WTC11 (cell line): ENCODE data around the gene CORO2B. TPM values are rescaled to one million over a fixed set of nuclear protein-coding genes. Genes with fewer than 3 reads are reported as not detected.
A peak's percentile ranks its signal among the peaks of the same experiment; 100 is the strongest.

Source experiments
- ATAC-seq: fragments of 200-7000 bp; cut with Tn5 transposase; 2 replicates; pipeline ENCODE4 v1.10.0; 2021; ENCODE audit warnings: mild to moderate bottlenecking, moderate library complexity
- CTCF ChIA-PET: fragments of 300-600 bp; sonication (Branson Sonifier 250); formaldehyde crosslinking; loops from one replicate; lab custom pipeline; 2021; ENCODE audit warnings: antibody characterized with exemption; lab: Charles Lee
- POLR2A ChIA-PET: fragments of 350-600 bp; sonication (Branson Sonifier 250); formaldehyde crosslinking; loops from one replicate; lab custom pipeline; 2021; ENCODE audit warnings: antibody characterized with exemption; lab: Charles Lee
- DNase-seq: peaks from one replicate; pipeline ENCODE4 v3.0.0; 2021; ENCODE audit warnings: low spot score
- H3K27ac Mint-ChIP-seq: 2 replicates; pipeline ENCODE4 v1.8.0; 2021; ENCODE audit warnings: mixed read lengths
- H3K27me3 Mint-ChIP-seq: 2 replicates; pipeline ENCODE4 v1.8.0; 2021; ENCODE audit warnings: low read depth, mild to moderate bottlenecking, moderate library complexity, mixed read lengths
- H3K36me3 Mint-ChIP-seq: 2 replicates; pipeline ENCODE4 v1.8.0; 2021; ENCODE audit warnings: mixed read lengths
- H3K4me1 Mint-ChIP-seq: 2 replicates; pipeline ENCODE4 v1.8.0; 2022; ENCODE audit warnings: mixed read lengths
- H3K4me3 Mint-ChIP-seq: 2 replicates; pipeline ENCODE4 v1.8.0; 2021; ENCODE audit warnings: mild to moderate bottlenecking, moderate library complexity, mixed read lengths
- H3K9me3 Mint-ChIP-seq: 2 replicates; pipeline ENCODE4 v1.8.0; 2021; ENCODE audit warnings: mixed read lengths
- ATF6 ChIP-seq: sonication (generic); formaldehyde crosslinking; IDR thresholded peaks from 2 replicates; pipeline ENCODE4 v1.8.1; 2023; ENCODE audit warnings: mild to moderate bottlenecking, missing genetic modification reagents
- FOXJ3 ChIP-seq: sonication (generic); formaldehyde crosslinking; IDR thresholded peaks from 2 replicates; pipeline ENCODE4 v1.9.0; 2021; ENCODE audit warnings: missing genetic modification reagents, mild to moderate bottlenecking, borderline replicate concordance
- FOXK1 ChIP-seq: sonication (generic); formaldehyde crosslinking; IDR thresholded peaks from 2 replicates; pipeline ENCODE4 v1.8.0; 2022; ENCODE audit warnings: mild to moderate bottlenecking, moderate library complexity, missing genetic modification reagents
- HMGA2 ChIP-seq: fragments of 250-450 bp; sonication (Bioruptor Pico); IDR thresholded peaks from 2 replicates; pipeline ENCODE4 v1.4.0; 2021; ENCODE audit warnings: mild to moderate bottlenecking, moderate library complexity
- JUN ChIP-seq: sonication (generic); formaldehyde crosslinking; IDR thresholded peaks from 2 replicates; pipeline ENCODE4 v1.8.0; 2023; ENCODE audit warnings: mild to moderate bottlenecking, missing genetic modification reagents
- NR2C2 ChIP-seq: sonication (generic); formaldehyde crosslinking; IDR thresholded peaks from 2 replicates; pipeline ENCODE4 v1.8.0; 2022; ENCODE audit warnings: mild to moderate bottlenecking, missing genetic modification reagents
- OVOL2 ChIP-seq: fragments of 250-450 bp; sonication (Bioruptor Pico); IDR thresholded peaks from 2 replicates; pipeline ENCODE4 v1.9.0; 2021; ENCODE audit warnings: mild to moderate bottlenecking, borderline replicate concordance
- ZNF121 ChIP-seq: sonication (generic); formaldehyde crosslinking; IDR thresholded peaks from 2 replicates; pipeline ENCODE4 v1.8.0; 2023; ENCODE audit warnings: missing genetic modification reagents
- ZNF138 ChIP-seq: sonication (generic); formaldehyde crosslinking; conservative IDR thresholded peaks from 2 replicates; pipeline ENCODE4 v1.8.1; 2022; ENCODE audit warnings: mild to moderate bottlenecking, moderate library complexity, missing genetic modification reagents
- ZNF281 ChIP-seq: sonication (generic); formaldehyde crosslinking; IDR thresholded peaks from 2 replicates; pipeline ENCODE4 v1.8.0; 2023; ENCODE audit warnings: mild to moderate bottlenecking, missing genetic modification reagents
- ZNF317 ChIP-seq: sonication (generic); formaldehyde crosslinking; IDR thresholded peaks from 2 replicates; pipeline ENCODE4 v1.8.1; 2023; ENCODE audit warnings: low read depth, mild to moderate bottlenecking, moderate library complexity, missing genetic modification reagents, borderline replicate concordance
- ZNF423 ChIP-seq: fragments of 250-450 bp; sonication (Bioruptor Pico); IDR thresholded peaks from 2 replicates; pipeline ENCODE4 v2.1.2; 2022; ENCODE audit warnings: mild to moderate bottlenecking, moderate library complexity
- total RNA-seq: library from RNA; stranded (reverse); gene quantifications from 3 replicates; pipeline ENCODE4 v1.2.3, GENCODE V29; 2021
- TF ChIP-seq, protein P1 (sequence below): sonication (generic); formaldehyde crosslinking; IDR thresholded peaks from 2 replicates; pipeline ENCODE4 v1.8.1; 2022; ENCODE audit warnings: missing genetic modification reagents, borderline replicate concordance
- TF ChIP-seq, protein P2 (sequence below): sonication (generic); formaldehyde crosslinking; IDR thresholded peaks from 2 replicates; pipeline ENCODE4 v1.8.1; 2023; ENCODE audit warnings: mild to moderate bottlenecking, missing genetic modification reagents, moderate library complexity
- TF ChIP-seq, protein P3 (sequence below): fragments of 250-450 bp; sonication (Bioruptor Pico); IDR thresholded peaks from 2 replicates; pipeline ENCODE4 v1.9.0; 2021; ENCODE audit warnings: mild to moderate bottlenecking

CORO2B gene
- total RNA-seq, 1 experiment from 2014 or later = 4.9 TPM

GRCh38 chr15:68614286-68615035 is 35.7 kb downstream of the CORO2B start:
- peaks cover 5% of the 10 kb centered on the region for H3K9me3 Mint-ChIP-seq
- no peak overlapping the region for H3K4me3 Mint-ChIP-seq
- TF ChIP-seq ZNF121 (CRISPR knock-in tag) (0 out of 2 replicates have a peak, but pooled peaks have one; percentile 14), ATF6 (CRISPR knock-in tag) (no peak)
- H3K27me3 Mint-ChIP-seq = peaks cover 3% of the 10 kb centered on the region; the same call in 1 of the 2 replicates
- CTCF ChIA-PET = interaction anchor here (1.0 to 4.4 kb wide), 4 partner anchors 17 to 60 kb away, joined by 4 to 22 read pairs (median 4); no protein-coding TSS in a partner anchor
- ATAC-seq (peak; percentile 94), DNase-seq (peak; percentile 70)
- POLR2A ChIA-PET = interaction anchor here (0.6 kb wide), 1 partner anchor 15 kb away, joined by 3 read pairs; no protein-coding TSS in a partner anchor
- H3K4me1 Mint-ChIP-seq = peaks cover 44% of the 10 kb centered on the region
- peaks cover 3% of the 10 kb centered on the region; the same call in 1 of the 2 replicates for H3K36me3 Mint-ChIP-seq
- H3K27ac Mint-ChIP-seq = peak overlapping the region; percentile 14

DNA sequence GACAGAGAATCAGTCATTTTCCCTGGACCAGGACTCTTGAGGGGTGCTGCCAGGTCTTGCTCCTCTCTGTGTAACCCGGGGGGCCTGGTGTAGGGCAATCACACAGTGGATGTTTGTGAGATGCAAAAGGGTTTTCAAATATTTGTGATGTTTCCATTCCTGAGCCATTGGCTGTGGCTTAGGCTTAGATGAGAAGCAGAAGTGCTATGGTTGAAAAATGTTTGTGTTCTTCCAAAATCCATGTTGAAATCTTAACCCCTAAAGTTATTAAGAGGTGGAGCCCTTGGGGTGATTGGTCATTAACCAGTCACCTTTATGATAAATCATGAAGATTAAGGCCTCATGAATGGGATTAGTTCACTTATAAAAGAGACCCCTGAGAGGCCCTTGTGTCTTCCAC is 36.5 kb downstream of the CORO2B start:
- CTCF ChIA-PET = interaction anchor here (0.6 to 4.4 kb wide), 4 partner anchors 16 to 261 kb away, joined by 4 to 22 read pairs (median 4); no protein-coding TSS in a partner anchor
- Mint-ChIP-seq H3K36me3 (peaks cover 3% of the 10 kb centered on the region; the same call in 1 of the 2 replicates), H3K4me3 (no peak overlapping the region), H3K9me3 (peaks cover 5% of the 10 kb centered on the region), H3K4me1 (peaks cover 37% of the 10 kb centered on the region), H3K27me3 (peaks cover 3% of the 10 kb centered on the region; the same call in 1 of the 2 replicates), H3K27ac (no peak overlapping the region)
- no peak for ATAC-seq
- no peak for DNase-seq
- POLR2A ChIA-PET = no interaction called here
- no peak for TF ChIP-seq ZNF138 (CRISPR knock-in tag)
- no peak for TF ChIP-seq OVOL2
- no peak for TF ChIP-seq JUN (CRISPR knock-in tag)
- TF ChIP-seq, protein P1, sequence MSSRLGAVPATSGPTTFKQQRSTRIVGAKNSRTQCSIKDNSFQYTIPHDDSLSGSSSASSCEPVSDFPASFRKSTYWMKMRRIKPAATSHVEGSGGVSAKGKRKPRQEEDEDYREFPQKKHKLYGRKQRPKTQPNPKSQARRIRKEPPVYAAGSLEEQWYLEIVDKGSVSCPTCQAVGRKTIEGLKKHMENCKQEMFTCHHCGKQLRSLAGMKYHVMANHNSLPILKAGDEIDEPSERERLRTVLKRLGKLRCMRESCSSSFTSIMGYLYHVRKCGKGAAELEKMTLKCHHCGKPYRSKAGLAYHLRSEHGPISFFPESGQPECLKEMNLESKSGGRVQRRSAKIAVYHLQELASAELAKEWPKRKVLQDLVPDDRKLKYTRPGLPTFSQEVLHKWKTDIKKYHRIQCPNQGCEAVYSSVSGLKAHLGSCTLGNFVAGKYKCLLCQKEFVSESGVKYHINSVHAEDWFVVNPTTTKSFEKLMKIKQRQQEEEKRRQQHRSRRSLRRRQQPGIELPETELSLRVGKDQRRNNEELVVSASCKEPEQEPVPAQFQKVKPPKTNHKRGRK (CRISPR knock-in tag) = no peak
- TF ChIP-seq, protein P2, sequence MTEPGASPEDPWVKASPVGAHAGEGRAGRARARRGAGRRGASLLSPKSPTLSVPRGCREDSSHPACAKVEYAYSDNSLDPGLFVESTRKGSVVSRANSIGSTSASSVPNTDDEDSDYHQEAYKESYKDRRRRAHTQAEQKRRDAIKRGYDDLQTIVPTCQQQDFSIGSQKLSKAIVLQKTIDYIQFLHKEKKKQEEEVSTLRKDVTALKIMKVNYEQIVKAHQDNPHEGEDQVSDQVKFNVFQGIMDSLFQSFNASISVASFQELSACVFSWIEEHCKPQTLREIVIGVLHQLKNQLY (CRISPR knock-in tag) = no peak
- no peak for TF ChIP-seq NR2C2 (CRISPR knock-in tag)
- TF ChIP-seq, protein P3, sequence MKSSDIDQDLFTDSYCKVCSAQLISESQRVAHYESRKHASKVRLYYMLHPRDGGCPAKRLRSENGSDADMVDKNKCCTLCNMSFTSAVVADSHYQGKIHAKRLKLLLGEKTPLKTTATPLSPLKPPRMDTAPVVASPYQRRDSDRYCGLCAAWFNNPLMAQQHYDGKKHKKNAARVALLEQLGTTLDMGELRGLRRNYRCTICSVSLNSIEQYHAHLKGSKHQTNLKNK (CRISPR knock-in tag) = no peak
- TF ChIP-seq ZNF281 (CRISPR knock-in tag) = no peak
- TF ChIP-seq ZNF423 (CRISPR knock-in tag) = no peak
- TF ChIP-seq FOXK1 = no peak
- no peak for TF ChIP-seq HMGA2 (CRISPR knock-in tag)
- no peak for TF ChIP-seq FOXJ3 (CRISPR knock-in tag)
- TF ChIP-seq ZNF317 (CRISPR knock-in tag) = no peak
- TF ChIP-seq, all 79 proteins: peak for 0
